Fibroblast of lung (primary cell): ENCODE results near the gene ZNF618. TPM values are rescaled to one million over a fixed set of nuclear protein-coding genes. Genes with fewer than 3 reads are reported as not detected.

Experiments
- DNase-seq, 2 donors: peaks; one replicate each; pipeline versions ENCODE4 v3.0.0 to v3.0.0-alpha.2; 2010; ENCODE audit warnings: low read depth in 2 of 2
- H2AFZ ChIP-seq: 2 replicates; pipeline ENCODE4 v1.5.1; 2012; ENCODE audit warnings: low read length, control low read depth, inconsistent platforms
- H3K27ac ChIP-seq: 2 replicates; pipeline ENCODE4 v1.5.1; 2011; ENCODE audit warnings: low read length, control low read depth; ENCODE audit not compliant: insufficient read depth
- H3K27me3 ChIP-seq: 2 replicates; pipeline ENCODE4 v1.5.1; 2011; ENCODE audit warnings: mild to moderate bottlenecking, low read length; ENCODE audit not compliant: control insufficient read depth, insufficient read depth
- H3K36me3 ChIP-seq: 2 replicates; pipeline ENCODE4 v1.5.1; 2011; ENCODE audit warnings: low read length; ENCODE audit not compliant: control insufficient read depth, insufficient read depth
- H3K4me1 ChIP-seq: 2 replicates; pipeline ENCODE4 v1.5.1; 2011; ENCODE audit warnings: low read length; ENCODE audit not compliant: control insufficient read depth, insufficient read depth; ENCODE audit errors: extremely low read depth
- H3K4me2 ChIP-seq: 2 replicates; pipeline ENCODE4 v1.5.1; 2011; ENCODE audit warnings: low read length, control low read depth; ENCODE audit not compliant: insufficient read depth; ENCODE audit errors: extremely low read depth
- H3K4me3 ChIP-seq, 4 experiments: fragments of 200-600 bp in 1 of 4; sonication (generic) in 1 of 4; replicated peaks in 1 of 4; 2 replicates each; pipeline ENCODE4 v1.5.1; 2011 to 2016; ENCODE audit warnings: low read length in 4 of 4, low read depth in 3 of 4, mild to moderate bottlenecking in 3 of 4, control low read depth in 2 of 4, inconsistent platforms in 1 of 4, mixed read lengths in 1 of 4; ENCODE audit not compliant: insufficient read depth in 1 of 4; ENCODE audit errors: control extremely low read depth in 1 of 4
- H3K79me2 ChIP-seq: 2 replicates; pipeline ENCODE4 v1.5.1; 2012; ENCODE audit warnings: mild to moderate bottlenecking, low read length, inconsistent platforms; ENCODE audit not compliant: control insufficient read depth, insufficient read depth
- H3K9ac ChIP-seq: 2 replicates; pipeline ENCODE4 v1.5.1; 2011; ENCODE audit warnings: mild to moderate bottlenecking, low read length, control low read depth; ENCODE audit not compliant: insufficient read depth
- H3K9me3 ChIP-seq: 2 replicates; pipeline ENCODE4 v1.5.1; 2012; ENCODE audit warnings: low read depth, low read length; ENCODE audit not compliant: control insufficient read depth, insufficient read depth
- H4K20me1 ChIP-seq: 2 replicates; pipeline ENCODE4 v1.5.1; 2011; ENCODE audit warnings: low read length; ENCODE audit not compliant: control insufficient read depth, insufficient read depth; ENCODE audit errors: extremely low read depth
- CTCF ChIP-seq, 2 donors: IDR thresholded peaks in 1 of 2; conservative IDR thresholded peaks in 1 of 2; 1 replicate in 1 of 2; 2 replicates in 1 of 2; pipeline ENCODE4 v1.5.1; 2011 to 2012; ENCODE audit warnings: low read length in 2 of 2, control low read depth in 1 of 2, inconsistent platforms in 1 of 2, low read depth in 1 of 2, mild to moderate bottlenecking in 1 of 2
- EZH2 ChIP-seq: IDR thresholded peaks from 2 replicates; pipeline ENCODE4 v1.5.1; 2012; ENCODE audit warnings: low read length, control low read depth, mild to moderate bottlenecking; ENCODE audit errors: missing control alignments
- polyA plus RNA-seq, 2 donors: library from polyadenylated mRNA; depleted of rRNA in 1 of 2; stranded (reverse) in 1 of 2; unstranded in 1 of 2; fragments of >200 nt; gene quantifications; 2 replicates each; pipeline ENCODE4 v1.2.1, GENCODE V29; 2011 to 2012; ENCODE audit warnings: missing spikeins in 1 of 2
- total RNA-seq: library from RNA; depleted of rRNA; stranded (reverse); fragments of >200 nt; gene quantifications from 2 replicates; pipeline ENCODE4 v1.2.1, GENCODE V29; 2014

The ZNF618 gene
- total and polyA plus RNA-seq, 2 donors (not counting 1 experiment from before 2014, with no cell fraction given), result 6.6 to 8.6 TPM

- no peak overlapping the region for H2AFZ ChIP-seq
- TF ChIP-seq CTCF (conservative IDR thresholded peaks at IDR 0.05 in 1 of 2, IDR thresholded peaks at IDR 0.05 in 1 of 2; ENCODE audit: low read depth in 1 of 2, low read length in 2 of 2), result no peak
- no peak for TF ChIP-seq EZH2
- H3K9ac ChIP-seq, result no peak overlapping the region
- H3K4me1 ChIP-seq, result peaks cover 11% of the 10 kb centered on the region
- no peaks in the 10 kb centered on the region for H3K9me3 ChIP-seq
- H4K20me1 ChIP-seq, result no peaks in the 10 kb centered on the region
- H3K36me3 ChIP-seq, result no peaks in the 10 kb centered on the region
- no peak overlapping the region for H3K27ac ChIP-seq
- no peaks in the 10 kb centered on the region for H3K27me3 ChIP-seq
- peaks cover 9% of the 10 kb centered on the region for H3K79me2 ChIP-seq
- no peak overlapping the region for H3K4me2 ChIP-seq
- no peak overlapping the region for H3K4me3 ChIP-seq
- DNase-seq, result no peak
Measured at GRCh38 chr9:113949571-113950078, 73.5 kb downstream of the ZNF618 start.

GRCh38 chr9:113950195-113951031 is 74.3 kb downstream of the ZNF618 start:
- Histone ChIP-seq H3K9me3 (no peaks in the 10 kb centered on the region), H3K4me2 (no peak overlapping the region), H3K36me3 (no peaks in the 10 kb centered on the region), H3K9ac (no peak overlapping the region), H3K27ac (no peak overlapping the region), H4K20me1 (no peaks in the 10 kb centered on the region), H3K79me2 (peaks cover 5% of the 10 kb centered on the region), H2AFZ (no peak overlapping the region), H3K4me3 (no peak overlapping the region), H3K4me1 (peaks cover 17% of the 10 kb centered on the region), H3K27me3 (no peaks in the 10 kb centered on the region)
- TF ChIP-seq CTCF (conservative IDR thresholded peaks at IDR 0.05 in 1 of 2, IDR thresholded peaks at IDR 0.05 in 1 of 2; ENCODE audit: low read depth in 1 of 2, low read length in 2 of 2) (no peak), EZH2 (no peak)
- DNase-seq, result no peak

- Histone ChIP-seq H3K4me2 (no peak overlapping the region), H3K27ac (no peak overlapping the region), H3K4me1 (peaks cover 17% of the 10 kb centered on the region), H3K9me3 (no peaks in the 10 kb centered on the region), H3K27me3 (no peaks in the 10 kb centered on the region), H4K20me1 (no peaks in the 10 kb centered on the region), H3K4me3 (no peak overlapping the region), H3K9ac (no peak overlapping the region), H3K79me2 (peaks cover 5% of the 10 kb centered on the region), H2AFZ (no peak overlapping the region), H3K36me3 (no peaks in the 10 kb centered on the region)
- DNase-seq, result no peak
- no peak for TF ChIP-seq EZH2
- no peak for TF ChIP-seq CTCF (conservative IDR thresholded peaks at IDR 0.05 in 1 of 2, IDR thresholded peaks at IDR 0.05 in 1 of 2; ENCODE audit: low read depth in 1 of 2, low read length in 2 of 2)
Measured at GRCh38 chr9:113951032-113951372, 74.9 kb downstream of the ZNF618 start.
